ENCODE data around the gene ALKBH5.

Gene ALKBH5

GRCh38 chr17:18186627-18186982, 3.0 kb downstream of the ALKBH5 start (continued):
- TF ChIP-seq KLF17 (tag by site-specific recombination; IDR thresholded peaks at IDR 0.05) (no peak), SCRT2 (tag by site-specific recombination; IDR thresholded peaks at IDR 0.05) (no peak), ZNF292 (tag by site-specific recombination; IDR thresholded peaks at IDR 0.05; ENCODE audit: borderline replicate concordance, low read depth) (no peak)

- H3K4me1 ChIP-seq (ENCODE audit: control insufficient read depth, insufficient read depth, low read length), result peaks cover 38% of the 10 kb centered on the region
- POLR2A ChIA-PET, result no interaction called here
- CTCF ChIA-PET, result no interaction called here
- no peaks in the 10 kb centered on the region for H3K9me3 ChIP-seq (ENCODE audit: control insufficient read depth, insufficient read depth, low read depth, low read length)
- peak overlapping the region; percentile 59 for H3K4me3 ChIP-seq (ENCODE audit: low read depth, low read length)
- H3K27ac ChIP-seq (ENCODE audit: extremely low read depth, low read depth, low read length), result peak overlapping the region; percentile 17
- no peak for TF ChIP-seq ZNF837 (tag by site-specific recombination; IDR thresholded peaks at IDR 0.05)
- peak; percentile 49; the same call in 1 of the 2 replicates for TF ChIP-seq PRDM1 (tag by site-specific recombination; IDR thresholded peaks at IDR 0.05)
- TF ChIP-seq ZNF433 (tag by site-specific recombination; IDR thresholded peaks at IDR 0.05; ENCODE audit: low read depth), result no peak
- no peak for TF ChIP-seq KLF9 (tag by site-specific recombination; IDR thresholded peaks at IDR 0.05; ENCODE audit: low read depth)
- no peak for TF ChIP-seq ZNF280D (tag by site-specific recombination; IDR thresholded peaks at IDR 0.05)
- peak; percentile 37; the same call in 1 of the 2 replicates for TF ChIP-seq PRDM10 (tag by site-specific recombination; IDR thresholded peaks at IDR 0.05)
- TF ChIP-seq OSR2 (tag by site-specific recombination; IDR thresholded peaks at IDR 0.05), result peak; percentile 54
- peak; percentile 7; the same call in 1 of the 2 replicates for TF ChIP-seq GLIS1 (tag by site-specific recombination; IDR thresholded peaks at IDR 0.05)
- TF ChIP-seq ATF2 (tag by site-specific recombination; IDR thresholded peaks at IDR 0.05; ENCODE audit: low read depth), result no peak
- H3K36me3 ChIP-seq (ENCODE audit: control insufficient read depth in 2 of 2, insufficient read depth in 1 of 2, low read length in 2 of 2), result peaks cover 28 to 69% of the 10 kb centered on the region in 2 experiments
These were observed 3.6 kb downstream of the ALKBH5 start for GRCh38 chr17:18187226-18187625.

All from HEK293 (cell line).